ENCODE measurements around the gene WDFY4.

DNA sequence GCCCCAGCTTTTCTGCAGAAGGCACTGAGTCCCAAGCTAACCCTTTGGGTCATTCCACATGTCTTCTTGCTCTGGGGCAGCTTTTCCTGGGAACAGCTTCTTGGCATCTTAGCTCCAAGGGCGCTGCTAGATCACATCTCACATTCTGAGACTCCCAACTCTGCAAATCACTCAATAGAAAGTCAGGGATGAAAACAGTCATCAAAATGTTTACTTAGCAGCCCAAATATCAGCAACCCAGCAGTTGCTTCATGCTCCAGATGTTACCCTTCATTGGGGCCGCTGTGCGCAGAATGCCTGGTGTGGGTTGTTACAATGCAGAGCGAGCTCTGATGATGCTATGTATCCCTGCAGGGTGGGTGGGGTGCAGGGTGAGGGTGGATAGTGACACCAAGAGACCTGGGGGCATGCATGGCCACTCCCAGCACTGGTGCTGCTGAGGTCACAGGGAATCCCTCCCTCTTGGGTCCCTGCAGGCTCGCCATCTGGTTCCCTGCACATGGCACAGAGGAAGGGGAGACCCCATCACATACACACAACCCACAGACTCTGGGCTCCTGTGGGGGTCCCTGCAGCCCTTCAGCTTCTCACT, 19.0 kb downstream of the WDFY4 start:
- TF ChIP-seq, protein P1, sequence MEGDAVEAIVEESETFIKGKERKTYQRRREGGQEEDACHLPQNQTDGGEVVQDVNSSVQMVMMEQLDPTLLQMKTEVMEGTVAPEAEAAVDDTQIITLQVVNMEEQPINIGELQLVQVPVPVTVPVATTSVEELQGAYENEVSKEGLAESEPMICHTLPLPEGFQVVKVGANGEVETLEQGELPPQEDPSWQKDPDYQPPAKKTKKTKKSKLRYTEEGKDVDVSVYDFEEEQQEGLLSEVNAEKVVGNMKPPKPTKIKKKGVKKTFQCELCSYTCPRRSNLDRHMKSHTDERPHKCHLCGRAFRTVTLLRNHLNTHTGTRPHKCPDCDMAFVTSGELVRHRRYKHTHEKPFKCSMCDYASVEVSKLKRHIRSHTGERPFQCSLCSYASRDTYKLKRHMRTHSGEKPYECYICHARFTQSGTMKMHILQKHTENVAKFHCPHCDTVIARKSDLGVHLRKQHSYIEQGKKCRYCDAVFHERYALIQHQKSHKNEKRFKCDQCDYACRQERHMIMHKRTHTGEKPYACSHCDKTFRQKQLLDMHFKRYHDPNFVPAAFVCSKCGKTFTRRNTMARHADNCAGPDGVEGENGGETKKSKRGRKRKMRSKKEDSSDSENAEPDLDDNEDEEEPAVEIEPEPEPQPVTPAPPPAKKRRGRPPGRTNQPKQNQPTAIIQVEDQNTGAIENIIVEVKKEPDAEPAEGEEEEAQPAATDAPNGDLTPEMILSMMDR (conservative IDR thresholded peaks at IDR 0.05 in 1 of 2, IDR thresholded peaks at IDR 0.05 in 1 of 2; ENCODE audit: low read depth in 1 of 2, low read length in 2 of 2) = no peak
- TF ChIP-seq EZH2 (IDR thresholded peaks at IDR 0.05; ENCODE audit: low read length, missing control alignments) = no peak
